Renal cortex interstitium (tissue), 11 donors: ENCODE data around the gene GOLGA3. TPM values are rescaled to one million over a fixed set of nuclear protein-coding genes. Genes with fewer than 3 reads are reported as not detected.
"Not testable (repeated sequence)": the region's sequence is repeated elsewhere in the genome, so short reads cannot be mapped to it uniquely, and the experiment has no call there.

ENCODE experiments used
- DNase-seq, 11 donors: peaks; one replicate each; pipeline ENCODE4 v3.0.0-alpha.2; 2013; ENCODE audit warnings: low read depth in 9 of 11, low spot score in 4 of 11; ENCODE audit errors: extremely low read depth in 1 of 11
- polyA plus RNA-seq, 3 donors: library from polyadenylated mRNA; unstranded; fragments of 120-200 nt; gene quantifications; one replicate each; pipeline ENCODE4 v1.2.1, GENCODE V29; 2013; ENCODE audit not compliant: insufficient read length in 3 of 3

The GOLGA3 gene
- polyA plus RNA-seq, 3 donors = 22.0 to 32.3 (median 30.6) TPM

GRCh38 chr12:132848521-132848920, 19.9 kb upstream of the GOLGA3 start:
- no peak for DNase-seq

- DNase-seq = no peak
Measured at GRCh38 chr12:132847363-132848356, 19.0 kb upstream of the GOLGA3 start.

- not testable (repeated sequence) for DNase-seq
Measured at GRCh38 chr12:132844681-132845080, 16.0 kb upstream of the GOLGA3 start.

GRCh38 chr12:132842449-132843045, 13.9 kb upstream of the GOLGA3 start:
- no peak for DNase-seq

GRCh38 chr12:132841151-132841550, 12.5 kb upstream of the GOLGA3 start:
- DNase-seq = no peak

GRCh38 chr12:132840536-132840935, 11.9 kb upstream of the GOLGA3 start:
- DNase-seq = no peak

GRCh38 chr12:132839558-132840235, 11.0 kb upstream of the GOLGA3 start:
- DNase-seq = no peak

GRCh38 chr12:132838410-132839080, 9.9 kb upstream of the GOLGA3 start:
- no peak for DNase-seq

- no peak for DNase-seq
Measured at GRCh38 chr12:132837693-132838409, 9.2 kb upstream of the GOLGA3 start.

- DNase-seq = no peak
Measured at GRCh38 chr12:132836795-132837331, 8.2 kb upstream of the GOLGA3 start.

GRCh38 chr12:132836230-132836629, 7.6 kb upstream of the GOLGA3 start:
- not testable (repeated sequence) for DNase-seq

GRCh38 chr12:132835076-132836025, 6.7 kb upstream of the GOLGA3 start:
- DNase-seq = no peak

GRCh38 chr12:132834181-132834711, 5.6 kb upstream of the GOLGA3 start:
- no peak for DNase-seq

- DNase-seq = no peak
Measured at GRCh38 chr12:132833341-132833740, 4.7 kb upstream of the GOLGA3 start.

GRCh38 chr12:132831771-132832170, 3.1 kb upstream of the GOLGA3 start:
- DNase-seq = no peak

GRCh38 chr12:132827763-132828703, 636 bp downstream of the GOLGA3 start:
- no peak for DNase-seq
